Measurements from ENCODE around the gene CD81.

Gene CD81

DNA sequence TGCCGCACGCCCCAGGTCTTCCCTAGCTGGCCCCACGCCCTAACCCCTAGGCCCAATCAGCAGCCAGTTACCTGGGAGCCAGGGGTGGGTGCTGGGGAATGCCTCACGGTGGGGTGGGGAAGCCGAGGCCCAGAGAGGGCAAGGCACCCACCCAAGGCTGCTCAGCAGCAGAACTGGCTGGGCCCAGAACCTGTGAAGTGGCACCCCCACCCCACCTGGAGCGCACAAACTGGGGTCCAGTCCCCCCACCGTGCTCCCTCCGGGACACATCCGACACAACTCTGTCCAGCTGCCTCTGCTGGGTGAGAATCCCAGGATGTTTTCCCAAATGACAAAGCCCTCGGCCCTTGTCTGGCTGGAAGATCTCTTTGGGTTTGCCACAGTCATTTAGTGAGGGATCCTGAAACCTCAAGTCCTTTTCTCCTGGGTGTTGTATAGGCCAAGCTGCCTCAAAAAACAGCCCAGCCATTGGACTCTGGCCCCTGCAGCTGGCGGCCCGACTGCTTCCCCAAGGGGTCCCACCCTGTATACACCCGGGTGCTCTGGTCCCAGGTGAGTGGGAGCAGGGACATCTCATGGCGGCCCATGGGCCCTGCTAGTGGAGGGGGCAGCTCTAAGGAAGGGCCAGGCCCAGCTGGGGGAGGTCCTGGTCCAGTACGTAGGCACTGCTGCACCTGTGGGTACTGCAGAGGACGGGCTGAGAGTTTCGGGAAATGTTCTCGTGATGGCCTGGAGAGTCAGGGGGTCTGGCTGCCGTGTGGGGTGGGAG is 44.3 kb downstream of the CD81 start:
- no peak for DNase-seq (ENCODE audit: low spot score)

DNA sequence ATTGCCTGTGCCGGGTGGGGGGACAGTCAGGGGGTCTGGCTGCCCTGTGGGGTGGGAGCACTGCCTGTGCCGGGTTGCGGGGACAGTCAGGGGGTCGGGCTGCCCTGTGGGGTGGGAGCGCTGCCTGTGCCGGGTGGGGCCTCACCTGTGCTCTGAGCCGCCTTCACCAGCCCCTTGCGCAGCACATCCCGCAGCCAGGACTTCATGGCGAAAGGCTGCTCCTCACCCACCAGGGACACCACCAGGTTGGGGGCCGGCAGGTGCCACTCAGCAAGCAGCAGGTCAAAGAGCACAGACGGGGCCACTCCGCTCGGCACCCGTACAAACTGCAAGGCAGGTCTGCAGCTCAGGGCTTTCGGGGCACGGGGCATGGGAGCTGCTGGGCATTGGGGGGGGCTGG is 44.9 kb downstream of the CD81 start:
- DNase-seq (ENCODE audit: low spot score), result no peak

GRCh38 chr11:2422461-2423156 is 45.5 kb downstream of the CD81 start:
- no peak for DNase-seq (ENCODE audit: low spot score)

DNA sequence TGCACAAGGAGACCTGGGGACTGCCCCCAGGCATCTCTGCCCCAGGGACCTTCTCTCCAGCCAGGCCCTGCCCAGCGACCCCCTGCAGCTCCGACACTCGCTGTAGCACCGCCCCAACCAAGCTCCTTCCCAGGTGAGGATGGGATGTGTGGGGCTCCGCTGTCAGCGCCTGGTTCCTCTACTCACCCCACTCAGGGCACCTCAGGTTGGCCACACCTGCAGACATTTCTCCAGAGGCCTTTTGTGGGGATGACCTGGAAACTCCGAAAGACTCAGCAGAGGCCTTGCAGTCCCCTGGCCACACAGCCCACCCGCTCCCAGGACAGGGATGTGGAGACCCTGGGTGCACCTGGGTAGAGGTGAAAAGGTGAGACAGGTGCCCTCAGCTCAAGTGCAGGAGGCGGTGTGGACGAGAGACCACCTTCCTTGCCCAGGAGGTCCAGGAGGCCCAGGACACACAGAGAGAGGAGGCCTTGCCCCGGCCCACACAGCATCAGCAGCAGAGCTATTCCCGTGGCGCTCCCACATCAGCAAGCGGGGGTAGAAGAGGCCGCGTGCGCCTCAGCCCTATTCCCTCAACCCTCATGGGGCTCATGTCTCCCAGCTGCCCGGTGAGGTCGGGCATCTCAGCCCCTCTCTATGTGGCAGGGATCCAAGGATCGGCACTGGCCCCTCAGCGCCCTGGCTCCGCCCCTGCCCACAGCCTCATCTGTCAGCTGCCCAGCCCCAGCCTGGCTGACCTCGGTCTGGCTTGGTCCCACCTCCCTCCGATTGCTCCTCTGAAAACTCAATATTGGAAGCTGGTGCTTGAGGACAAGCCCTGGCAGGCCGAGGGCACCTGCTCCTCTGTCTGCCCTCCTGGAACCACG is 46.3 kb downstream of the CD81 start:
- DNase-seq (ENCODE audit: low spot score), result no peak

- DNase-seq (ENCODE audit: low spot score), result no peak
These were observed 47.8 kb downstream of the CD81 start for GRCh38 chr11:2424811-2425495.

GRCh38 chr11:2425506-2425905 is 48.4 kb downstream of the CD81 start:
- DNase-seq (ENCODE audit: low spot score), result no peak

- no peak for DNase-seq (ENCODE audit: low spot score)
These were observed 49.1 kb downstream of the CD81 start for GRCh38 chr11:2426221-2426620.

DNA sequence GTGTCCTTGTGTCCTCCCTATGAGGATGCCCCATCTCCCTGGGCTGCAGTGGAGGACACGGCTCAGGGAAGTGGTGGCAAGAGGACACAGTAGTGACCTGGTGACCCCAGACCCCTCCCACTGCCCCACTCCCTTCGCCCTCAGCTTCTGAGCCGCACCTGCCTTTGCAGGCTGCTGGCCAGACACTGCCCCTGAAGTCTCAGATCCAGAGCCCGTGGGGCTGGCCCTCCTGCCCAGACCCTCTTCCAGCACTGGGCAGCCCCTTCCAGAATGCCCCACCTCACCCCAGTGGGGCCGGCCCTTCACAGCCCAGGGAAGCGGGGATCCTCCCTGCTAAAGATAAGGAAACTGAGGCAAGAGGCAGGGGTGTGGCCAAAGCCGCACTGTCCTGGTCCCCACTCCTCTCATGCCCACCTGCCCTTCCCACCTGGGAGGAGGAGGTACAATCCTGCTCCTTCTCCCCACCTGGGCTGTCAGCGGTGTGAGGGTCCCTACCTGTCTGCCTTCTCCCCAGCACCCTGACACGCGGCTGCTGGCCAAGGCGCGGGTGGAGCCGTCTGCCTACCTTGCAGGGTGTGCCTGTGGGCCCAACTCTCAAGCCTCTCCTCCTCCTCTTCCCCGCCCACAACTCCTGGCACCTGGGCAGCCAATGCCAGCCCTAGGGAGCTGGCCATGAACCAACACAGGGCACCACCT is 49.9 kb downstream of the CD81 start:
- no peak for DNase-seq (ENCODE audit: low spot score)

GRCh38 chr11:2427721-2428321 is 50.7 kb downstream of the CD81 start:
- no peak for DNase-seq (ENCODE audit: low spot score)

GRCh38 chr11:2428322-2428795 is 51.2 kb downstream of the CD81 start:
- DNase-seq (ENCODE audit: low spot score), result peak; percentile 64

DNA sequence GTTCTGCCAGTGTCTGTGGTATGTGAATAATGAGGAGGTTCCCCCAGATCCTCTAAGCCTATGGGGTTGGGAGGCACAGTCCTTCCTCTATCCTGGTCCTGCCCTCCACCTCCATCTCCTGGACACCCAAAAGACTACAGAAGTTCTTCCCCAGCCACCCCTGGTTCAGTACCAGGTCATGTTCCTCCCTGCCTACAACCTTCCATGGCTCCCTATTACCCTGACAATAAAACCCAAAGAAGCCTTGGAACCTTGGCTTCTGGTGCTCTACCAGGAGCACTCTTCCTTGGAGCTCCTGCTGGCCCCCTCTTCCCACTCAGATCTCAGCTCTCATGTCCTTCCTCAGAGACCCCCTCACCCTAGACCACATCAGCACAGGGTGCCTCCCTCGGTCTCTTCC is 54.3 kb downstream of the CD81 start:
- DNase-seq (ENCODE audit: low spot score), result no peak

- no peak for DNase-seq (ENCODE audit: low spot score)
These were observed 55.1 kb downstream of the CD81 start for GRCh38 chr11:2432171-2432621.

DNA sequence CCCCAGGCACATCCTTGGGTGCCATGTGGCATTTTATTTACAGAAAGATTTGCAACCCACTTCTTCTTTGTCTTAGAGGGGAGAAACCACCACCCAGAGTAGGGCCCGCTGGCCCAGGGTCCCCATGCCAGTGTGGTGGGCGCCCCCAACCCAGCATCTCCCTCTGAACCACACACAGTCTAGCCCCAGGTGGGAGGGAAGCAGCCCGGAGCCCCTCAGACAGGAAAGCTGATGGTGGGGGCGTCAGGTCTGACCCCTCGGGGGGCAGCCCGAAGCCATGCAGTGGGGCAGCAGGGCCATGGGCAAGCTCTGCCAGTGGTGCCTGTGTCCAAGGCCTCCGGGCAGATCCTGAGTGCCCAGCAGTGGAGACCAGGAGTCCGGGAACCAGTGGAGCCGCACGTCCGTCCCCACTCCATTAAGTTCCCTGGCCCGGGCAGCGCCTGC is 55.5 kb downstream of the CD81 start:
- no peak for DNase-seq (ENCODE audit: low spot score)

- no peak for DNase-seq (ENCODE audit: low spot score)
These were observed 56.2 kb downstream of the CD81 start for GRCh38 chr11:2433106-2433925.

- no peak for DNase-seq (ENCODE audit: low spot score)
These were observed 56.9 kb downstream of the CD81 start for GRCh38 chr11:2434008-2434407.

DNA sequence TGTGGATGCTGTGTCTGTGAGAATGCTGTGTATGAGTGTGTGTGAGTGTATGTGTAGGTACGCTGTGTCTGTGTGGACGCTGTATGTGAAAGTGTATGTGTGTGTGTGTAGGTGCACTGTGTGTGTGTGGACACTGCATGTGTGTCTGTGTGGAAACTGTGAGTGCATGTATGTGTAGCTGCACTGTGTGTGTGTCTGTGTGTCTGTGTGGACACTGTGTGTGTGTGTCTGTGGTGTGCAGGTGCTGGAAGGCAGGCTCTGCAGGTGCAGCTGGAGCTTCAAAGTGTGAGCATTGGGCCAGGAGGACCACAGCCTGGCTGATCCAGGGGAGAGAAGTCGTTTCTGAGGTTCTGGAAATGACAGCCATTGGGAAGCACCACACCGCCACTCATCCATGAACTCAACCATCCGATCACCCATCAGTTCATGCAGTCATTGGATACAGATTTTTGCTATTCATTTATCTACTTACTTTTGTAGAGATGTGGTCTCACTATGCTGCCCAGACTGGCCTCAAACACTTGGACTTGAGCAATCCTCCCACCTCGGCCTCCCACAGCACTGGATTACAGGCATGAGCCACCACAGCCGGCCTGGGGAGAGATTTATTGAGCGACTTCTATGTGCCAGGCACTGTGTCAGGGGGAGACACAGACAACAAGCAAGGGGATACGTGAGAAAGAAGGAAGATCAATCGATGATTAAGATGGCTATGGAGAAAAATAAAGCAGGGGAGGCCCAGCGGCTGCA is 57.6 kb downstream of the CD81 start:
- DNase-seq (ENCODE audit: low spot score), result no peak

DNA sequence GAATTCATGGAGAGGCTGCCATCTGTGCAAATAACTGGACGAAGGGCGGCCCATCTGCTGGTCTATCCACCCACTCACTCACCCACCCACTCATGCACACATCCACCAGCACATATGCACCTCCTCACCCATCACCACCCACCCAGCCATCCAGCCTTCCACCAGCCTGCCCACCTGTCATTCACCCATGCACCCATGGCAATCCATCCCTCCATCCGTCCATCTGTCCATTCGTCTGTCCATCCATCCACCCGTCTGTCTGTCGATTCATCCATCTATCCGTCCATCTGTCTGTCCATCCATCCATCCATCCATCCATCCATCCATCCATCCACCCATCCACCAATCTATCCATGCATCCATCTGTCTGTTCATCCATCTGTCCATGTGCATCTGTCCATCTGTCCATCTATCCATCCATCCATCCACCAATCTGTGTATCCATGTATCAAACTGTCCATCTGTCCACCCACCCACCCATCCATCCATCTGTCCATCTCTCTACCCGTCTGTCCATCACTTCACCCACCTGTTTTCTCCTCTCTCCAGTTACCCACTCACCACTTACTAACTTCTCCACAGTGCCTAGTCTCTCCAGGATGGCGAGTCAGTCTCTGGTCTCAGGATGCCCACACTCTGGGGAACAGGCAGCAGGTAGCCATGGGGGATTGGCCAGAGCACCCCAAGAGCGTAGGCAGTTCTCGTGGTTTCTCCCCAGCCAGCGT is 58.3 kb downstream of the CD81 start:
- DNase-seq (ENCODE audit: low spot score), result no peak

DNA sequence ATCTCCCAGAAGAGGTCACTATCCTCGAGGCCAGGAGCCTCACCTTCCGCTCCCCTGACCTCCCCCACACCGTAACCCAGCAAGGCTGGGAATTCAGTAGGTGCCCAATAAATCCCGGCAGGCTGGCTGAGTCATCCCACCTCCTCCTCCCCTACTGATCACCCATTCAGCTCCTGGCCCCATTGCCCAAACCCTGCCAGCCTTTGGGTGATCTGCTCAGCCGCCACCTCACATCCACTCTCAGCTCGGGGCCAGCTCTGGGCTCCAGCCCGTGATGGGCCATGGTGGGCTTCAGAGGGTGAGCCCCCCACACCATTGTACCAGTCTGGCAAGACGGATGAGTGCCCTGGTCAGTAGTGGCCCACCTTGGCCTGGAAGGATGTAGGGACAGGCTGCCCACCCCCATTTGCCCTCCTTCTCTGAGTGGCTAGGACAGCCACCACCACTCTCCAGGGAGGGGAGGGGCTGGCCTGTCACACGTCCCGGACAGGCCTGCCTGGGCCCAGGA is 59.0 kb downstream of the CD81 start:
- DNase-seq (ENCODE audit: low spot score), result no peak

All from AG08395 (cell line).